ENCODE results near the gene FAM180B.

GRCh38 chr11:47592251-47592650 is 5.8 kb downstream of the FAM180B start:
- TF ChIP-seq ZNF274 (IDR thresholded peaks at IDR 0.05; ENCODE audit: low read depth, low read length) (no peak), SUZ12 (IDR thresholded peaks at IDR 0.05; ENCODE audit: extremely low read depth, insufficient read depth, insufficient read length) (no peak), YY1 (IDR thresholded peaks at IDR 0.05; ENCODE audit: insufficient read depth, insufficient read length) (no peak)

Measured in NT2/D1 (cell line).